HUDEP-2 (cell line): ENCODE data around the gene PITPNM3.
A peak's percentile ranks its signal among the peaks of the same experiment; 100 is the strongest.
"Not testable (repeated sequence)": the region's sequence is repeated elsewhere in the genome, so short reads cannot be mapped to it uniquely, and the experiment has no call there.

ENCODE experiments used
- DNase-seq, 76 experiments: peaks; one replicate each; lab custom pipeline; 2025; ENCODE audit not compliant: unreplicated experiment in 76 of 76; lab: John Stamatoyannopoulos, UW

Gene PITPNM3

GRCh38 chr17:6556121-6557039 is at the start of gene PITPNM3:
PITPNM3 (minus strand) TSS chr17:6556555; CDS start chr17:6556406, 149 bp downstream.
- no peak for DNase-seq

- no peak for DNase-seq
These were observed 48.8 kb upstream of the PITPNM3 start for GRCh38 chr17:6605142-6605541.

GRCh38 chr17:6603744-6604325 is 47.5 kb upstream of the PITPNM3 start:
- DNase-seq: no peak

- DNase-seq: no peak
These were observed 45.8 kb upstream of the PITPNM3 start for GRCh38 chr17:6602141-6602540.

GRCh38 chr17:6599364-6599763 is 43.0 kb upstream of the PITPNM3 start:
- peak in 2 of 76 experiments; percentile 2 to 7 for DNase-seq

- DNase-seq: no peak
These were observed 41.4 kb upstream of the PITPNM3 start for GRCh38 chr17:6597727-6598126.

GRCh38 chr17:6596941-6597340 is 40.6 kb upstream of the PITPNM3 start:
- no peak for DNase-seq

- no peak for DNase-seq
These were observed 40.2 kb upstream of the PITPNM3 start for GRCh38 chr17:6596511-6596910.

- DNase-seq: no peak
These were observed 39.7 kb upstream of the PITPNM3 start for GRCh38 chr17:6596081-6596480.

- DNase-seq: not testable (repeated sequence)
These were observed 37.0 kb upstream of the PITPNM3 start for GRCh38 chr17:6593371-6593770.

GRCh38 chr17:6592173-6592572 is 35.8 kb upstream of the PITPNM3 start:
- no peak for DNase-seq

GRCh38 chr17:6591599-6592158 is 35.3 kb upstream of the PITPNM3 start:
- DNase-seq: no peak

- no peak for DNase-seq
These were observed 33.1 kb upstream of the PITPNM3 start for GRCh38 chr17:6589266-6589946.

- DNase-seq: no peak
These were observed 31.8 kb upstream of the PITPNM3 start for GRCh38 chr17:6588165-6588564.

GRCh38 chr17:6587310-6587709 is 31.0 kb upstream of the PITPNM3 start:
- no peak for DNase-seq

GRCh38 chr17:6583411-6583810 is 27.1 kb upstream of the PITPNM3 start:
- no peak for DNase-seq

- no peak for DNase-seq
These were observed 24.3 kb upstream of the PITPNM3 start for GRCh38 chr17:6580625-6581024.

GRCh38 chr17:6578491-6578890 is 22.1 kb upstream of the PITPNM3 start:
- DNase-seq: no peak

- no peak for DNase-seq
These were observed 21.4 kb upstream of the PITPNM3 start for GRCh38 chr17:6577686-6578263.

- DNase-seq: no peak
These were observed 19.9 kb upstream of the PITPNM3 start for GRCh38 chr17:6576038-6576785.
